HepG2 (cell line): ENCODE results near the gene RAD51. TPM values are rescaled to one million over a fixed set of nuclear protein-coding genes. Genes with fewer than 3 reads are reported as not detected.
A peak's percentile ranks its signal among the peaks of the same experiment; 100 is the strongest.

Experiments used
- DDIT3 ChIP-seq: sonication (generic); formaldehyde crosslinking; IDR thresholded peaks from 2 replicates; pipeline ENCODE4 v1.4.0; 2020; ENCODE audit warnings: mild to moderate bottlenecking, missing genetic modification reagents
- HNRNPH1 ChIP-seq: fragments of 200-400 bp; formaldehyde crosslinking; optimal IDR thresholded peaks from 2 replicates; pipeline ENCODE3; 2017; ENCODE audit warnings: mild to moderate bottlenecking, low read depth, low read length
- JUND ChIP-seq: sonication (generic); formaldehyde crosslinking; IDR thresholded peaks from 2 replicates; pipeline ENCODE4 v1.8.0; 2022; ENCODE audit warnings: mild to moderate bottlenecking, missing genetic modification reagents
- PTBP1 ChIP-seq: fragments of 200-400 bp; formaldehyde crosslinking; IDR thresholded peaks from 2 replicates; pipeline ENCODE4 v1.6.1; 2018; ENCODE audit warnings: low read length, low read depth; ENCODE audit not compliant: poor library complexity, severe bottlenecking
- SIX1 ChIP-seq: sonication (generic); formaldehyde crosslinking; IDR thresholded peaks from 2 replicates; pipeline ENCODE4 v1.4.0; 2020; ENCODE audit warnings: missing genetic modification reagents, borderline replicate concordance
- TAF1 ChIP-seq: sonication (generic); formaldehyde crosslinking; IDR thresholded peaks from 2 replicates; pipeline ENCODE4 v1.4.0; 2020; ENCODE audit warnings: missing genetic modification reagents
- TFDP1 ChIP-seq: IDR thresholded peaks from 2 replicates; pipeline ENCODE4 v1.6.1; 2016; ENCODE audit warnings: missing compliant biosample characterization, missing genetic modification reagents, borderline replicate concordance
- TRIM22 ChIP-seq: fragments of 450-650 bp; IDR thresholded peaks from 2 replicates; pipeline ENCODE4 v1.6.1; 2017
- ZBTB26 ChIP-seq: IDR thresholded peaks from 2 replicates; pipeline ENCODE4 v1.6.1; 2016; ENCODE audit warnings: missing compliant biosample characterization, missing genetic modification reagents, borderline replicate concordance
- ZNF280B ChIP-seq: sonication (generic); formaldehyde crosslinking; IDR thresholded peaks from 2 replicates; pipeline ENCODE4 v1.5.0; 2020; ENCODE audit warnings: missing genetic modification reagents, mild to moderate bottlenecking, borderline replicate concordance
- ZNF383 ChIP-seq: sonication (generic); formaldehyde crosslinking; IDR thresholded peaks from 2 replicates; pipeline ENCODE4 v1.4.0; 2020; ENCODE audit warnings: missing genetic modification reagents, mild to moderate bottlenecking, borderline replicate concordance
- ZNF407 ChIP-seq: sonication (generic); formaldehyde crosslinking; IDR thresholded peaks from one replicate; pipeline ENCODE4 v1.5.1; 2020; ENCODE audit warnings: mild to moderate bottlenecking, missing genetic modification reagents; ENCODE audit errors: not compliant biosample characterization
- ZNF564 ChIP-seq: sonication (generic); formaldehyde crosslinking; IDR thresholded peaks from 2 replicates; pipeline ENCODE4 v1.8.1; 2023; ENCODE audit warnings: mild to moderate bottlenecking, missing genetic modification reagents
- polyA plus RNA-seq, 8 experiments: library from polyadenylated mRNA; depleted of rRNA in 3 of 8; stranded (reverse) in 7 of 8; unstranded in 1 of 8; fragments of >200 nt; fragmentation: Illumina TruSeq in 4 of 8; extraction: Trizol in 4 of 8; gene quantifications; 2 replicates each; pipeline versions ENCODE4 v1.2.1 to v1.2.3, GENCODE V29; 2011 to 2016; ENCODE audit warnings: low read depth in 4 of 8, missing spikeins in 1 of 8, mixed read lengths in 1 of 8; ENCODE audit not compliant: insufficient read depth in 1 of 8
- total RNA-seq, 5 experiments: library from RNA; depleted of rRNA; stranded (reverse); fragments of >200 nt; fragmentation: Illumina TruSeq; extraction: Trizol; gene quantifications; 2 replicates each; pipeline ENCODE4 v1.2.3, GENCODE V29; 2016; ENCODE audit warnings: low read depth in 1 of 5

RAD51 gene
- total and polyA plus RNA-seq, 2 of the 13 experiments (the other 11 are each of a cell fraction or from before 2014, with no cell fraction given): 8.5 to 12.8 TPM

- peak; percentile 98 for TF ChIP-seq TFDP1 (CRISPR knock-in tag)
- TF ChIP-seq ZNF564 (CRISPR knock-in tag): peak; percentile 88; the same call in 1 of the 2 replicates
- no peak for TF ChIP-seq TRIM22
- TF ChIP-seq JUND (CRISPR knock-in tag): no peak
- no peak for TF ChIP-seq ZNF407
- no peak for TF ChIP-seq ZBTB26 (CRISPR knock-in tag)
- no peak for TF ChIP-seq SIX1 (CRISPR knock-in tag)
- TF ChIP-seq ZNF280B (CRISPR knock-in tag): no peak
- peak; percentile 79 for TF ChIP-seq TAF1 (CRISPR knock-in tag)
- no peak for TF ChIP-seq DDIT3 (CRISPR knock-in tag)
- TF ChIP-seq ZNF383: no peak
- no peak for TF ChIP-seq PTBP1
- TF ChIP-seq HNRNPH1: no peak
Measured at GRCh38 chr15:40694688-40695468, at the start of gene RAD51 (continued).
